Central memory CD4-positive, alpha-beta T cell (primary cell): ENCODE results near the gene ATF1.
"Not testable (repeated sequence)": the region's sequence is repeated elsewhere in the genome, so short reads cannot be mapped to it uniquely, and the experiment has no call there.

Experiments used
- DNase-seq: peaks from one replicate; pipeline ENCODE4 v3.0.0; 2022

The ATF1 gene

DNA sequence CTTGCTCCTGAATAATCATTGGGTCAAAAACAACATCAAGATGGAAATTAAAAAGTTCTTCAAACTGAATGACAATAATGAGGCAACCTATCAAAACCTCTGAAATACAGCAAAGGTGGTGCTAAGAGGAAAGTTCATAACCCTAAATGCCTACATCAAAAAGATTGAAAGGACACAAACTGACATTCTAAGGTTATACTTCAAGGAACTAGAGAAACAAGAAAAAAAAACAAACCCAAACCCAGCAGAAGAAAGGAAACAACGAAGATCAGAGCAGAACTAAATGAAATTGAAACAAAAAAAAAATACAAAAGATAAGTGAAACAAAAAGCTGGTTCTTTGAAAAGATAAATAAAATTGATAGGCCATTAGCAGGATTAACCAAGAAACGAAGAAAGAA is 105.0 kb downstream of the ATF1 start:
- DNase-seq, result not testable (repeated sequence)
